Liver (tissue), 9 donors: ENCODE data around the gene ZMYND8. TPM values are rescaled to one million over a fixed set of nuclear protein-coding genes. Genes with fewer than 3 reads are reported as not detected.

Experiments
- DNase-seq: peaks from one replicate; pipeline ENCODE4 v3.0.0-alpha.2; 2017; ENCODE audit warnings: low spot score
- H3K27ac ChIP-seq, 2 donors: one replicate each; pipeline ENCODE4 v1.7.0; 2013; ENCODE audit warnings: inconsistent platforms in 2 of 2, low read length in 2 of 2, control low read depth in 1 of 2, low read depth in 1 of 2, mild to moderate bottlenecking in 1 of 2
- H3K27me3 ChIP-seq, 4 donors: one replicate each; pipeline versions ENCODE4 v1.6.1 to v1.7.0; 2013; ENCODE audit warnings: low read length in 3 of 4, inconsistent platforms in 1 of 4, mild to moderate bottlenecking in 1 of 4, moderate library complexity in 1 of 4; ENCODE audit not compliant: control insufficient read depth in 4 of 4, insufficient read depth in 4 of 4
- H3K36me3 ChIP-seq, 4 donors: one replicate each; pipeline versions ENCODE4 v1.6.1 to v1.7.0; 2013; ENCODE audit warnings: low read length in 3 of 4, mild to moderate bottlenecking in 3 of 4, low read depth in 1 of 4, moderate library complexity in 1 of 4; ENCODE audit not compliant: control insufficient read depth in 4 of 4, insufficient read depth in 3 of 4
- H3K4me1 ChIP-seq, 4 donors: one replicate each; pipeline versions ENCODE4 v1.6.1 to v1.7.0; 2013; ENCODE audit warnings: low read length in 3 of 4, mild to moderate bottlenecking in 3 of 4, moderate library complexity in 1 of 4; ENCODE audit not compliant: control insufficient read depth in 4 of 4, insufficient read depth in 4 of 4
- H3K4me3 ChIP-seq, 3 donors: one replicate each; pipeline versions ENCODE4 v1.6.1 to v1.7.0; 2013; ENCODE audit warnings: low read length in 3 of 3, control low read depth in 1 of 3, low read depth in 1 of 3, mild to moderate bottlenecking in 1 of 3
- H3K9ac ChIP-seq, 2 donors: one replicate each; pipeline ENCODE4 v1.7.0; 2013; ENCODE audit warnings: low read length in 2 of 2, mild to moderate bottlenecking in 2 of 2, moderate library complexity in 2 of 2, control low read depth in 1 of 2, low read depth in 1 of 2
- H3K9me3 ChIP-seq, 4 donors: one replicate each; pipeline versions ENCODE4 v1.6.1 to v1.7.0; 2013; ENCODE audit warnings: low read length in 3 of 4; ENCODE audit not compliant: control insufficient read depth in 4 of 4
- CTCF ChIP-seq: fragments of 150-350 bp; IDR thresholded peaks from 2 replicates; pipeline ENCODE4 v1.5.1; 2017; ENCODE audit warnings: improper control_type of control experiment, low read depth, low read length; ENCODE audit not compliant: missing input control
- EGR1 ChIP-seq, 2 donors: IDR thresholded peaks; 2 replicates each; pipeline ENCODE4 v1.6.1; 2016 to 2018; ENCODE audit warnings: antibody characterized with exemption in 2 of 2, low read depth in 2 of 2
- FOXA1 ChIP-seq: IDR thresholded peaks from 2 replicates; pipeline ENCODE4 v1.6.1; 2016; ENCODE audit warnings: antibody characterized with exemption
- FOXA2 ChIP-seq: IDR thresholded peaks from 2 replicates; pipeline ENCODE4 v1.6.1; 2016; ENCODE audit warnings: antibody characterized with exemption
- HNF4A ChIP-seq, 2 donors: conservative IDR thresholded peaks; 2 replicates each; pipeline ENCODE4 v1.6.1; 2016; ENCODE audit warnings: antibody characterized with exemption in 2 of 2, mild to moderate bottlenecking in 2 of 2
- HNF4G ChIP-seq: IDR thresholded peaks from 2 replicates; pipeline ENCODE4 v1.6.1; 2016; ENCODE audit warnings: antibody characterized with exemption
- JUND ChIP-seq, 2 donors: IDR thresholded peaks; 2 replicates each; pipeline ENCODE4 v1.6.1; 2016; ENCODE audit warnings: antibody characterized with exemption in 2 of 2
- NR2F2 ChIP-seq: IDR thresholded peaks from 2 replicates; pipeline ENCODE4 v1.6.1; 2016; ENCODE audit warnings: antibody characterized with exemption
- RAD21 ChIP-seq, 2 donors: IDR thresholded peaks; 2 replicates each; pipeline ENCODE4 v1.6.1; 2016; ENCODE audit warnings: antibody characterized with exemption in 2 of 2, mild to moderate bottlenecking in 2 of 2
- REST ChIP-seq: IDR thresholded peaks from 2 replicates; pipeline ENCODE4 v1.6.1; 2016; ENCODE audit warnings: antibody characterized with exemption, mild to moderate bottlenecking
- RXRA ChIP-seq, 2 donors: IDR thresholded peaks; 2 replicates each; pipeline ENCODE4 v1.6.1; 2017 to 2018; ENCODE audit warnings: antibody characterized with exemption in 2 of 2, mild to moderate bottlenecking in 1 of 2
- SP1 ChIP-seq: IDR thresholded peaks from 2 replicates; pipeline ENCODE4 v1.6.1; 2018; ENCODE audit warnings: antibody characterized with exemption, mild to moderate bottlenecking
- TAF1 ChIP-seq: conservative IDR thresholded peaks from 2 replicates; pipeline ENCODE4 v1.6.1; 2016; ENCODE audit warnings: antibody characterized with exemption, mild to moderate bottlenecking
- YY1 ChIP-seq: IDR thresholded peaks from 2 replicates; pipeline ENCODE4 v1.6.1; 2016; ENCODE audit warnings: antibody characterized with exemption, mild to moderate bottlenecking
- ZBTB33 ChIP-seq: IDR thresholded peaks from 2 replicates; pipeline ENCODE4 v1.6.1; 2016; ENCODE audit warnings: antibody characterized with exemption
- WGBS: extraction: QIAGEN DNeasy Blood & Tissue Kit; methylation state at CpG from one replicate; pipeline ENCODE4 v1.1.7; 2013; 5-methylcytosine and 5-hydroxymethylcytosine counted together
- polyA plus RNA-seq, 2 donors: library from polyadenylated mRNA; stranded (reverse) in 1 of 2; unstranded in 1 of 2; fragments of 200-250 nt in 1 of 2; fragments of >200 nt in 1 of 2; fragmentation: Nextera tagmentation in 1 of 2; extraction: Ambion mirVana in 1 of 2; gene quantifications; one replicate each; pipeline versions ENCODE4 v1.2.1 to v1.2.3, GENCODE V29; 2013 to 2015
- total RNA-seq, 2 donors: library from RNA; depleted of rRNA; stranded (reverse); fragments of >200 nt; gene quantifications; one replicate each; pipeline ENCODE4 v1.2.3, GENCODE V29; 2014
- donor health status: healthy.
- donor health status: healthy.
- donor health status: healthy.
- donor health status: healthy.
- donor health status: healthy.

ZMYND8 gene
- total and polyA plus RNA-seq, 4 donors: 3.3 to 23.5 (median 6.8) TPM

GRCh38 chr20:47216819-47217410 lies 139.6 kb downstream of the ZMYND8 start:
- Histone ChIP-seq H3K27me3 (no peaks in the 10 kb centered on the region), H3K27ac (no peak overlapping the region), H3K4me1 (peaks cover 5 to 16% (median 8%) of the 10 kb centered on the region in 4 donors), H3K36me3 (peaks cover 7 to 31% (median 9%) of the 10 kb centered on the region in 4 donors), H3K9me3 (no peaks in the 10 kb centered on the region), H3K4me3 (no peak overlapping the region), H3K9ac (no peak overlapping the region)
- TF ChIP-seq RAD21 (IDR thresholded peaks at IDR 0.05) (peak; percentile 8 to 15), ZBTB33 (no peak), SP1 (peak; percentile 42), JUND (IDR thresholded peaks at IDR 0.05) (peak in 1 of 2 donors; percentile 32), HNF4A (conservative IDR thresholded peaks at IDR 0.05) (peak; percentile 44 to 64), TAF1 (no peak), REST (no peak), CTCF (no peak), YY1 (peak; percentile 28), FOXA2 (no peak), FOXA1 (no peak), RXRA (IDR thresholded peaks at IDR 0.05) (peak; percentile 90), NR2F2 (no peak)
- 64% methylated on average over 7 of the region's 7 CpGs for WGBS
- DNase-seq: no peak

- DNase-seq: no peak
- H3K27me3 ChIP-seq: no peaks in the 10 kb centered on the region
- no peaks in the 10 kb centered on the region for H3K9me3 ChIP-seq
- H3K27ac ChIP-seq: no peak overlapping the region
- H3K4me1 ChIP-seq: peaks cover 5 to 12% (median 8%) of the 10 kb centered on the region in 4 donors
- WGBS: 97% methylated on average over 10 of the region's 10 CpGs
- H3K4me3 ChIP-seq: no peak overlapping the region
- peaks cover 7 to 33% (median 12%) of the 10 kb centered on the region in 4 donors for H3K36me3 ChIP-seq
- H3K9ac ChIP-seq: no peak overlapping the region
- no peak for TF ChIP-seq NR2F2
- TF ChIP-seq RXRA (IDR thresholded peaks at IDR 0.05): no peak
- TF ChIP-seq HNF4A (conservative IDR thresholded peaks at IDR 0.05): no peak
- TF ChIP-seq EGR1 (IDR thresholded peaks at IDR 0.05; ENCODE audit: low read depth in 2 of 2): no peak
- no peak for TF ChIP-seq REST
- TF ChIP-seq RAD21 (IDR thresholded peaks at IDR 0.05): no peak
- no peak for TF ChIP-seq HNF4G
- no peak for TF ChIP-seq CTCF
- TF ChIP-seq FOXA1: no peak
- no peak for TF ChIP-seq FOXA2
- no peak for TF ChIP-seq TAF1
- TF ChIP-seq JUND (IDR thresholded peaks at IDR 0.05): no peak
- TF ChIP-seq SP1: no peak
Observed at GRCh38 chr20:47215653-47216397, 140.7 kb downstream of the ZMYND8 start.
